ENCODE results near the gene TAF4.

The TAF4 gene

GRCh38 chr20:62045529-62046285 lies 20.0 kb downstream of the TAF4 start:
- DNase-seq (ENCODE audit: extremely low spot score), result no peak
- ChIA-PET POLR2A (no interaction called here), CTCF (no interaction called here)
- TF ChIP-seq ZNF384 (IDR thresholded peaks at IDR 0.05) (no peak), FOXA1 (IDR thresholded peaks at IDR 0.05) (no peak), NFRKB (IDR thresholded peaks at IDR 0.05) (no peak), FOXK2 (IDR thresholded peaks at IDR 0.05) (no peak), SUZ12 (IDR thresholded peaks at IDR 0.05) (no peak), BHLHE40 (IDR thresholded peaks at IDR 0.05; ENCODE audit: borderline replicate concordance) (no peak), L3MBTL2 (conservative IDR thresholded peaks at IDR 0.05) (no peak), SP1 (IDR thresholded peaks at IDR 0.05) (no peak), CTBP1 (IDR thresholded peaks at IDR 0.05; ENCODE audit: borderline replicate concordance) (no peak), TARDBP (IDR thresholded peaks at IDR 0.05) (no peak), FOXM1 (IDR thresholded peaks at IDR 0.05; ENCODE audit: borderline replicate concordance) (no peak), HDGF (IDR thresholded peaks at IDR 0.05; ENCODE audit: borderline replicate concordance) (no peak), ARNT (IDR thresholded peaks at IDR 0.05) (no peak), ELF4 (IDR thresholded peaks at IDR 0.05) (no peak)

DNA sequence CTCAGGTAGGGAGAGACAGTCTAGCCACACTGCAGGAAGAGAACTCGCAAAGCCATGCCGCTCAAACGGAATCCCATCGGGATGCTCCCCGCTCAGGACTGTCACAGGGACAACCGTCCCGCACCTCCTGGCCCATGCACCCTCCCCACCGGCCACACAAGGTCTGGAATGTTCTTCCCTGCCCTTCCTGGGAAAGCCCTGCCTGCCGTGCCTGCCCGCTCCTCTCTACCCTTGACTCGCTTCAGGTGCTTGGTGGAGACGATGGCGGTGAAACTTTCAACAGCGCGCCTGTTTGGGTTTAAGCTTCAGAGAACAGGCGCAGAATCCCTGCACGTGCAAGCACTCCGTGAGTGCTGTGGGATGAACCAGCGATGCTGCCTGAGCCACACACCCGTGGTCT lies 20.6 kb downstream of the TAF4 start:
- TF ChIP-seq FOXM1 (IDR thresholded peaks at IDR 0.05; ENCODE audit: borderline replicate concordance) (no peak), ZNF384 (IDR thresholded peaks at IDR 0.05) (no peak), HDGF (IDR thresholded peaks at IDR 0.05; ENCODE audit: borderline replicate concordance) (no peak), ELF4 (IDR thresholded peaks at IDR 0.05) (no peak), NFRKB (IDR thresholded peaks at IDR 0.05) (no peak)
- ChIA-PET CTCF (no interaction called here), POLR2A (no interaction called here)
- DNase-seq (ENCODE audit: extremely low spot score), result no peak

GRCh38 chr20:62044631-62045030 lies 21.1 kb downstream of the TAF4 start:
- POLR2A ChIA-PET, result no interaction called here
- CTCF ChIA-PET, result no interaction called here
- TF ChIP-seq SP1 (IDR thresholded peaks at IDR 0.05) (no peak), FOXA1 (IDR thresholded peaks at IDR 0.05) (no peak), ELF4 (IDR thresholded peaks at IDR 0.05) (no peak), ARNT (IDR thresholded peaks at IDR 0.05) (no peak), LEF1 (IDR thresholded peaks at IDR 0.05; ENCODE audit: borderline replicate concordance) (no peak), FOXM1 (IDR thresholded peaks at IDR 0.05; ENCODE audit: borderline replicate concordance) (no peak), L3MBTL2 (conservative IDR thresholded peaks at IDR 0.05) (no peak), SUZ12 (IDR thresholded peaks at IDR 0.05) (no peak), ZNF384 (IDR thresholded peaks at IDR 0.05) (no peak), FOXK2 (IDR thresholded peaks at IDR 0.05) (no peak), CTBP1 (IDR thresholded peaks at IDR 0.05; ENCODE audit: borderline replicate concordance) (no peak), TARDBP (IDR thresholded peaks at IDR 0.05) (no peak), BHLHE40 (IDR thresholded peaks at IDR 0.05; ENCODE audit: borderline replicate concordance) (no peak), PKNOX1 (IDR thresholded peaks at IDR 0.05) (no peak), NFRKB (IDR thresholded peaks at IDR 0.05) (no peak), HDGF (IDR thresholded peaks at IDR 0.05; ENCODE audit: borderline replicate concordance) (no peak)
- DNase-seq (ENCODE audit: extremely low spot score), result no peak

DNA sequence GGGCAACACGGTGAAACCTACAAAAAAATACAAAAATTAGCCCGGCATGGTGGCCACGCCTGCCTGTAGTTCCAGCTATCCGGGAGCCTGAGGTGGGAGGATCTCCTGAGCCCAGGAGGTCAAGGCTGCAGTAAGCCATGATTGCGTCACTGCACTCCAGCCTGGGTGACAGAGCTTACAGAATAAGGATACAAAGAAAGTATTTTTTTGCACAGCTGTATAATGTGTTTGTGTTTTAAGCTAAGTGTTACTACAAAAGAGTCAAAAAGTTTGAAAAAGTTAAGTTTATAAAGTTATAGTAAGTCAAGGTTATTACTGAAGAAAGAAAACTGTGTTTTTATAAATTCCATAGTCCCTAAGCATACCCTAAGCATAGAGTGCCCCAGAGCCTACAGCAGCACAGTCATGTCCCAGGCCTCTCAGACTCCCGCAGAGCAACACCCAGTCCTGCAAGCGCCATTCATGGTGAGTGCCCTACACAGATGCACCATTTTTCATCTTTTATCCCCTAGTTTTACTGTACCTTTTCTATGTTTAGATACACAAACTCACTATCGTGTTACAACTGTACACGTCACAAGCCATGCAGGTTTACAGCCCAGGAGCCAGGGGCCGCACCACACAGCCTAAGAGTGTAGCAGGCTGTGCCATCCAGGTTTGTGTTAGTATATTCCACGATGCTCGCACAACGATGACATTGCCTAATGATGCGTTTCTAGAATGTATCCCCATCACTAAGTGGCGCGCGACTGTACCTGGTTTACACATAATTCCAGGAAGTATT lies 22.4 kb downstream of the TAF4 start:
- CTCF ChIA-PET, result no interaction called here
- TF ChIP-seq NFRKB (IDR thresholded peaks at IDR 0.05) (no peak), BHLHE40 (IDR thresholded peaks at IDR 0.05; ENCODE audit: borderline replicate concordance) (no peak), L3MBTL2 (conservative IDR thresholded peaks at IDR 0.05) (no peak), CTBP1 (IDR thresholded peaks at IDR 0.05; ENCODE audit: borderline replicate concordance) (no peak), LEF1 (IDR thresholded peaks at IDR 0.05; ENCODE audit: borderline replicate concordance) (no peak), ARNT (IDR thresholded peaks at IDR 0.05) (no peak), SP1 (IDR thresholded peaks at IDR 0.05) (no peak), ZNF384 (IDR thresholded peaks at IDR 0.05) (no peak), TARDBP (IDR thresholded peaks at IDR 0.05) (no peak), HDGF (IDR thresholded peaks at IDR 0.05; ENCODE audit: borderline replicate concordance) (no peak)
- DNase-seq (ENCODE audit: extremely low spot score), result no peak
- POLR2A ChIA-PET, result interaction anchor here (1.5 kb wide), 1 partner anchor 23 kb away, joined by 7 read pairs; the partner anchor contains the start of gene TAF4

DNA sequence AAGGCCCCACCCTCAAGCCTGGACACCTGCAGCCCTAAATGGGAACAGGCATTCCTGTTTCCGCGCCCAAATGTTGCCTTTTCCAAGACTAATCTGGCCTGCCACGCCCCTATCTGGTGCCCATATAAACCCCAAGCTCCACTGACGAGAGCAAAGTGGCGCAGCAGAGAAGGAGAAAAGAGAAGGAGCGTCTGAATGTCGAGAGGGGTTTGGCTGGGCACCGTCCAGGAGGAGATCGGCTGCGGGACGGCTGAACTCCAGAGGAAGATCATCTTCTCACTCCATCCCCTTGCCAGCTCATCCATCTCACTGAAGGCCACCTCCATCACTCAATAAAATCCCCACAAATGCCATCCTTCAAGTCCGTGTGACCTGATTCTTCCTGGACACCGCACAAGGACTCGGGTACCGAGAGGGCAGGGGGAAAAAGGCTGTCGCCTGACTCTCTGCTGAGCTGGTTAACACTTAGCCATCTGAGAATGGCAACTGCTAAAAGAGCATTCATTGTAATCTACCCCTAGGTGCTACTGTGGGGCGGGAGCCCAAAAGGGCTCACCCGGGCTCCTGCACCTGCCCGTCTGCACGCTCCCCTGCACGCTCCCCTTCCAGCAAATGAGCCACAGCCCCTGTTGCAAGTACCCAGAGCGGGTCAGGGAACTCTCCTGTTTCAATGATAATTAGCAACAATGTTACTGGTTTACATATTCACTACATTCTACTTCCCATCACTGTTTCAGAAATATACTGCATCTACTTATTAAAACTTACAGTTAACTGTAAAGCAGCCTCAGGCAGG lies 23.5 kb downstream of the TAF4 start:
- TF ChIP-seq FOXM1 (IDR thresholded peaks at IDR 0.05; ENCODE audit: borderline replicate concordance) (no peak), TARDBP (IDR thresholded peaks at IDR 0.05) (no peak), FOXK2 (IDR thresholded peaks at IDR 0.05) (no peak), NFRKB (IDR thresholded peaks at IDR 0.05) (no peak), SP1 (IDR thresholded peaks at IDR 0.05) (no peak), L3MBTL2 (conservative IDR thresholded peaks at IDR 0.05) (no peak), SUZ12 (IDR thresholded peaks at IDR 0.05) (no peak), ELF4 (IDR thresholded peaks at IDR 0.05) (no peak), CTBP1 (IDR thresholded peaks at IDR 0.05; ENCODE audit: borderline replicate concordance) (no peak), PKNOX1 (IDR thresholded peaks at IDR 0.05) (no peak), ARNT (IDR thresholded peaks at IDR 0.05) (no peak), ZNF384 (IDR thresholded peaks at IDR 0.05) (no peak), HDGF (IDR thresholded peaks at IDR 0.05; ENCODE audit: borderline replicate concordance) (no peak), LEF1 (IDR thresholded peaks at IDR 0.05; ENCODE audit: borderline replicate concordance) (no peak), FOXA1 (IDR thresholded peaks at IDR 0.05) (no peak), BHLHE40 (IDR thresholded peaks at IDR 0.05; ENCODE audit: borderline replicate concordance) (no peak)
- no peak for DNase-seq (ENCODE audit: extremely low spot score)
- ChIA-PET POLR2A (interaction anchor here (1.5 kb wide), 1 partner anchor 24 kb away, joined by 7 read pairs; the partner anchor contains the start of gene TAF4), CTCF (no interaction called here)

All from HEK293T (cell line).